ENCODE measurements around the gene IFNL3.
"Not testable (repeated sequence)": the region's sequence is repeated elsewhere in the genome, so short reads cannot be mapped to it uniquely, and the experiment has no call there.

IFNL3 gene

GRCh38 chr19:39253374-39254149, 8.8 kb upstream of the IFNL3 start:
- DNase-seq = no peak

GRCh38 chr19:39252458-39252857, 7.7 kb upstream of the IFNL3 start:
- DNase-seq = no peak

GRCh38 chr19:39251846-39252245, 7.0 kb upstream of the IFNL3 start:
- no peak for DNase-seq

GRCh38 chr19:39251081-39251480, 6.3 kb upstream of the IFNL3 start:
- no peak for DNase-seq

- no peak for DNase-seq
These were observed 4.0 kb upstream of the IFNL3 start, which contains the start of gene IFNL4 for GRCh38 chr19:39248806-39249205. IFNL4 (minus strand) TSS chr19:39248856.

GRCh38 chr19:39247701-39248664, 3.2 kb upstream of the IFNL3 start:
- peak in 1 of 51 donors; percentile 9 for DNase-seq

- DNase-seq = peak in 26 of 51 donors; percentile 2 to 53 (median 23)
These were observed 2.3 kb upstream of the IFNL3 start for GRCh38 chr19:39246951-39247669.

- not testable (repeated sequence) for DNase-seq
These were observed 360 bp upstream of the IFNL3 start for GRCh38 chr19:39245166-39245565.

GRCh38 chr19:39243741-39244140, 1.1 kb downstream of the IFNL3 start:
- DNase-seq = not testable (repeated sequence)

- no peak for DNase-seq
These were observed 4.4 kb downstream of the IFNL3 start for GRCh38 chr19:39240421-39240820.

GRCh38 chr19:39238944-39239343, 5.9 kb downstream of the IFNL3 start:
- no peak for DNase-seq

- DNase-seq = no peak
These were observed 6.6 kb downstream of the IFNL3 start for GRCh38 chr19:39238209-39238608.

- no peak for DNase-seq
These were observed 7.3 kb downstream of the IFNL3 start for GRCh38 chr19:39237200-39238184.

GRCh38 chr19:39236527-39236926, 8.3 kb downstream of the IFNL3 start:
- no peak for DNase-seq

GRCh38 chr19:39232708-39233107, 12.1 kb downstream of the IFNL3 start:
- no peak for DNase-seq

GRCh38 chr19:39230096-39230764, 14.6 kb downstream of the IFNL3 start:
- DNase-seq = no peak

- no peak for DNase-seq
These were observed 19.9 kb downstream of the IFNL3 start for GRCh38 chr19:39224910-39225309.

- DNase-seq = no peak
These were observed 21.0 kb downstream of the IFNL3 start for GRCh38 chr19:39223703-39224279.

GRCh38 chr19:39219108-39219507, 25.7 kb downstream of the IFNL3 start:
- not testable (repeated sequence) for DNase-seq
